SIG-M5 treated with dmso at 0.1 percent for 504 hours (cell line): ENCODE measurements around the gene ACER3.
"Not testable (repeated sequence)": the region's sequence is repeated elsewhere in the genome, so short reads cannot be mapped to it uniquely, and the experiment has no call there.

ENCODE experiments used
- DNase-seq: peaks from one replicate; lab custom pipeline; 2025; ENCODE audit not compliant: unreplicated experiment; lab: John Stamatoyannopoulos, UW

ACER3 gene

DNA sequence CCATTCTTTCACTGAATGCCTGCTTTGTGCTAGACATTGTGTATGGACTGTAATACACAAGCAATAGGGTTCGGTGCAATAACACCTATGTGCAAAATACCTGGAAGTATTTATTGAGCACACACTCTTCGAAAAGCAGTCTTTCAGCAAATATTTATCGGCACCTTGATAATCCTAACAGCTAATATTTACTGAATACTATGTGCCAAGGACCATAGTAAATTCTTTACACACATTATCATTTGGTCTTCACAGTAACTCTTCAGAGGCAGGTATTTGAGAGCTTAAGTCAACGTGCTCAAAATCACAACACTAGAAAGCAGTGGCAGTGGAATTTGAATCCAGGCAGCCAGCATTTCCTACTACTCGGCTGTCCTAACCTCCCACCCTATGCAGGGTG lies 175.7 kb downstream of the ACER3 start:
- no peak for DNase-seq

DNA sequence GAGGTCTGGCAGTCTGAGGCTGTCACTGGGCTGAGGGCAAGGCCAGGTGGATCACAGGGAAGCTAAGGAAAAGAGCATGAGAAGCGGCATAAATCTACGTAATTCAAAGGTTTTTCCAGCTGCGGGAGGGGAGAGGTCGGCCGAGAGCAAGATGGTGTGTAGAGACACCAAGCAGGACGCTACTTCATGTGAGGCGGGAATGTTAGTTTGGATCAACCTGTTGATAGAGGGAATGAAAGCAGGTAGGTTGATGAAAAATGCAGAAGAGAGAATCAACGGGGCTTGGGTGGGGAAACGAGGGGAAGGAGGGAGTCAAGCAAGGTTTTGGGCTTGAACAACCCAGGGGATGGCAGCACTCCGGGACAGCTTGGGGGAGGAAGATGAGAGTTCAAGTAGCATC lies 176.3 kb downstream of the ACER3 start:
- no peak for DNase-seq

DNA sequence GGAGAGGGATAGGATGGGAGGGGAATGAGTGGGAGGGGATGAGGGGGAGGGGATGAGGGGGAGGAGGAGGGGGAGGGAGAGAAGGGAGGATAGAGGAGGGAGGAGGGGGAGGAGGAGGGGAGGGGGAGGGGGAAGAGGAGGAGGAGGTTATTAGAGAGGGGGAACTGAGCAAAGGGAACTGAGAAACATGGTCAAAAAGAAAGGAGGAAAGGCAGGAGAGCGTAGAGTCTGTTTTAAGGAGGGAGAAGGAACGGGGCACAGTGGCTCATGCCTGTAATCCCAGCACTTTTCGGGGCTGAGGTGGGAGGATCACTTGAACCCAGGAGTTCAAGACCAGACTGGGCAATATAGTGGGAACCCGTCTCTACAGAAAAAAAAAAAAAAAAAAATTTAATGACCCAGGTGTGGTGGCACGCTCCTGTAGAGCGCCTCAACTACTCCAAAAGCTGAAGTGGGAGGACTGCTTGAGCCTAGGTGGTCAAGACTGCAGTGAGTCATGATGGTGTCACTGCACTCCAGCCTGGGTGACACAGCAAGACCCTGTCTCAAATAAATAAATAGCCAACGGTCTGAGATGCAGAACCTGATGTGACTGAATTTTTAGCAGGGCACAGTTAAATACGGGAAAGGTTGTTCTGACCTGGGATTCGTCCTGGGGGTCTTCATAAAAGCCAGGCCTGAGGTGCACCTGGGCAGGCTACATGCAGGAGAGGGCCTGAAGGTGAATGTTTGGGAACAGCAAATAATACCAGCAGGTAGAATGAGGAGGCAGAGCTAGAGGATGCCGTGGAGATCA lies 177.5 kb downstream of the ACER3 start:
- DNase-seq: no peak

DNA sequence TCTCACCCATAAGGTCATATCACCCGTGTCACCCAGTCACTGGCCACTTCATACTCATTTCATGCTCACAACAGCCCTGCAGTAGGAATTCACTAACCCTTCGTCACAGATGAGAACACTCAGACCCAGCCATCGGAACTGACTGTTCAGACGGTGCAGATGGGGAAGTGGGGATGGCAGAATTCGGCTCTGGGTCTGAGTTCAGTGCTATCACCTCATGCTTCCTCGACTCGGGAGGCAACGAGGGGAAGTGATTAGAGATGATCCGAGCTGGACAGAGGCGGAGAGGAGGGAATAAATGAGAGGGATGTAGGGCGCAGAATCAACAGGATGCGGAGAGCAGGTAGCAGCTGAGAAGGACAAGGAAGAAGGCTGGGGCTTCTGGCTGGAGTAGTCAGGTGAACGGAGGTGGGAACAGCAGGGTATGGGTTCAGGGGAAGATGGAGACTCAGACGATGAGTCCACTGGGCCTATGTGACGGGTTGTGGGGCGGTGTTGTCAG lies 178.2 kb downstream of the ACER3 start:
- DNase-seq: no peak

DNA sequence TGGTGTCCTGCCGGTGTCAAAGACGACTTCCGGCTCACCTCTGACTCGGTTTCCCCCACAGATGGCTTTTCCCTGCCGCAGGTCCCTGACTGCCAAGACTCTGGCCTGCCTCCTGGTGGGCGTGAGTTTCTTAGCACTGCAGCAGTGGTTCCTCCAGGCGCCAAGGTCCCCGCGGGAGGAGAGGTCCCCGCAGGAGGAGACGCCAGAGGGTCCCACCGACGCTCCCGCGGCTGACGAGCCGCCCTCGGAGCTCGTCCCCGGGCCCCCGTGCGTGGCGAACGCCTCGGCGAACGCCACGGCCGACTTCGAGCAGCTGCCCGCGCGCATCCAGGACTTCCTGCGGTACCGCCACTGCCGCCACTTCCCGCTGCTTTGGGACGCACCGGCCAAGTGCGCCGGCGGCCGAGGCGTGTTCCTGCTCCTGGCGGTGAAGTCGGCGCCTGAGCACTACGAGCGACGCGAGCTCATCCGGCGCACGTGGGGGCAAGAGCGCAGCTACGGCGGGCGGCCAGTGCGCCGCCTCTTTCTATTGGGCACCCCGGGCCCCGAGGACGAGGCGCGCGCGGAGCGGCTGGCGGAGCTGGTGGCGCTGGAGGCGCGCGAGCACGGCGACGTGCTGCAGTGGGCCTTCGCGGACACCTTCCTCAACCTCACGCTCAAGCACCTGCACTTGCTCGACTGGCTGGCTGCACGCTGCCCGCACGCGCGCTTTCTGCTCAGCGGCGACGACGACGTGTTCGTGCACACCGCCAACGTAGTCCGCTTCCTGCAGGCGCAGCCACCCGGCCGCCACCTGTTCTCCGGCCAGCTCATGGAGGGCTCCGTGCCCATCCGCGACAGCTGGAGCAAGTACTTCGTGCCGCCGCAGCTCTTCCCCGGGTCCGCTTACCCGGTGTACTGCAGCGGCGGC lies 179.0 kb downstream of the ACER3 start:
- DNase-seq: no peak

DNA sequence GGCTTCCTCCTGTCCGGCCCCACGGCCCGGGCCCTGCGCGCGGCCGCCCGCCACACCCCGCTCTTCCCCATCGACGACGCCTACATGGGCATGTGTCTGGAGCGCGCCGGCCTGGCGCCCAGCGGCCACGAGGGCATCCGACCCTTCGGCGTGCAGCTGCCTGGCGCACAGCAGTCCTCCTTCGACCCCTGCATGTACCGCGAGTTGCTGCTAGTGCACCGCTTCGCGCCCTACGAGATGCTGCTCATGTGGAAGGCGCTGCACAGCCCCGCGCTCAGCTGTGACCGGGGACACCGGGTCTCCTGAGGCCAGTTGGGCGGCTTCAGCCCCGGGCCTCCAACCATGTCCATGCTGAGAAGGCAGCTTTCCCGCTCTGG lies 179.7 kb downstream of the ACER3 start:
- DNase-seq: no peak

DNA sequence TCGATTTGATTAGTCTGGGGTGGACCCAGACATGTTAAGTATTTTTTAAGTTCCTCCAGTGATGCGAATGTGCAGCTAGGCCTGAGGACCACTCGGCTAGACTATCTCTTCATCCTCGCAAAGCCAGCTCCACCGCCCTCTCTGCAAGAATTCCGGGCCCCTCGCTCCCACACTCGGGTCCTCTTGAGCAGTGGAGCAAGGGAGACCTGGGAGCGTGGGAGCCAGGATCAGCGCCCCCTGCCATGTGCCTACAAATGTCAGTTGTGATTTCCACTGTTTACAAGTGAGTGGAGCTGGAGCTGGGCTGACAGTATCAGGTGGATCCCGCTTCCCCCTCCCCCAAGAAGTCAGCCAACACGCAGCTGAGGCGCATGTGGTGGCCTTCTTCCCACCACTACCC lies 180.2 kb downstream of the ACER3 start:
- DNase-seq: no peak

DNA sequence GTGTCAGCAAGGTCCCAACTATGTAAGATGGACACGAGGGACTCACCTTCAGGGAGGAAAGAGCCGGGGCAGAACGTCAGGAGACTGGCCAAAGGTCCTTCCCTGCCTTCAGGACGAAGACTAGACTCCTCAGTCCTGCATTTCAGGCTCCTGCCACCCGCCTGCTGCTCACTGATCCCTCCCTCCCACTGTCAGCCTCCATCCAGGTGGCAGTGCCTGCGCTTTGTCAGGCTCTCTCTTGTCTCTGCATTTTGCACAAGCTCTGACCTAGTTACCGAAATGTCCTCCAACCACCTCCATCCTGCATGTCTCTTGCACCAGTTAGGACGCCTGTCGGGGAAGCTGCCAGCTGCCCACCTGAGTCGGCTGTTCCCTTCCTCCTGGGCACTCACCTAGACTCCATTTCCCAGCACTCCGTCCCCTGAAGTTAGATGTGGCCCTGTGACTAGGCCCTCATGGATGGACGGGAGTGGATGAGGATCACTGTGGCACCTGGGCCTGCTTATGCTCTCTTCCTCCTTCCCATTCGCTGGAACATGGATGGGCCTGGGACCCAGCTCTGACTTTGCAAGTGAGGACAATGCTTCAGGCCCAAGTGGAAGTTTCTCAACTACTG lies 181.5 kb downstream of the ACER3 start:
- no peak for DNase-seq

DNA sequence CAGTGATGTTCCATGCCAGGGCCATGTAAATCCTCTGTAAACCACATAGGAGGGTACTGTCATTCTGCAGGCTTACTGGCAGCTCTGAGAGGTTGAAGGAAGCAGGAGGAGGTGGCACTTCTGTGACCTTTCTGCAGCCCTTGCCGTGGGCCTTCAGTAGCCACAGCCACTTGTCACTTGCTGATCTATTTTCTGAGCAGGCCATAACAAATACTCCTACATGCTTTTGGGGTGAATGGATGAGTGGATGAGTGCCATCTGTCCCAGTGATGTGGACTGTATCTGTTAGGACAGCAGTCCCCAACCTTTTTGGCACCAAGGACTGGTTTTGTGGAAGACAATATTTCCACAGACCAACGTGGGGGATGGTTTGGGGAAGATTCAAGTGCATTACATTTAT lies 183.6 kb downstream of the ACER3 start:
- DNase-seq: no peak

DNA sequence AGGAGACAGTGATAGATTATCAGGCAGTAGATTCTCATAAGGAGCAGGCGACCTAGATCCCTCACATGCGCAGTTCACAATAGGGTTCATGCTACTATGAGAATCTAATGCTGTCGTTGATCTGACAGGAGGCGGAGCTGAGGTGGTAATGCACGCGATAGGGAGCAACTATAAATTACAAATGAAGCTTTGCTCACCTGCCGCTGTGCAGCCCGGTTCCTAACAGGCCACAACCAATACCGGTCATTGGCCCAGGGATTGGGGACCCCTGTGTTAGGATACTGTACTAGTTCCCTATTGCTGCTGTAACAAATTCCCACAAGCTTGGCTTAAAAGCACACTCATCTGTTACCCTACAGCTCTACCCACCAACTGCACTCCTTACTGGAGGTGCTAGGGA lies 184.2 kb downstream of the ACER3 start:
- no peak for DNase-seq

DNA sequence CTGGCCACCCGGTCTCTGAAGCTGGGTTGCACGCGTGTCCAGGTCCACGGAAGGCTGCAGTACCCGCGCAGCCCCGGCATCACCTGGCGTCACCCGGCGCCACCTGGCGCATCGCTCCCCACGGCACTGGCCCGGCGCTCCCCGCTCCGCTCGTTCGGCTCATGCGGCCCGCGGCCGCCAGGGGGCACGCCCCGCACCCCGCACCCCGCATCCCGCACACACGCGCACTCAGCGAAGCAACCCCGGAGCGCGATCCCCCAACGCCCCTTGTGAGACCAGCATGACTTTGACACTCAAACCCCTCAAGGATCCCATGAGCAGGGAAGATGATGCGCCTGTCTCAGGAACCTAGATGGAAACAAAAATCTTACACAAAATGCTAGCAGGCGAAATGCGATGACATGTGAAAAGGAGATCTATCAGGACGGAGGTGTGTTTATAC lies 185.4 kb downstream of the ACER3 start:
- no peak for DNase-seq

DNA sequence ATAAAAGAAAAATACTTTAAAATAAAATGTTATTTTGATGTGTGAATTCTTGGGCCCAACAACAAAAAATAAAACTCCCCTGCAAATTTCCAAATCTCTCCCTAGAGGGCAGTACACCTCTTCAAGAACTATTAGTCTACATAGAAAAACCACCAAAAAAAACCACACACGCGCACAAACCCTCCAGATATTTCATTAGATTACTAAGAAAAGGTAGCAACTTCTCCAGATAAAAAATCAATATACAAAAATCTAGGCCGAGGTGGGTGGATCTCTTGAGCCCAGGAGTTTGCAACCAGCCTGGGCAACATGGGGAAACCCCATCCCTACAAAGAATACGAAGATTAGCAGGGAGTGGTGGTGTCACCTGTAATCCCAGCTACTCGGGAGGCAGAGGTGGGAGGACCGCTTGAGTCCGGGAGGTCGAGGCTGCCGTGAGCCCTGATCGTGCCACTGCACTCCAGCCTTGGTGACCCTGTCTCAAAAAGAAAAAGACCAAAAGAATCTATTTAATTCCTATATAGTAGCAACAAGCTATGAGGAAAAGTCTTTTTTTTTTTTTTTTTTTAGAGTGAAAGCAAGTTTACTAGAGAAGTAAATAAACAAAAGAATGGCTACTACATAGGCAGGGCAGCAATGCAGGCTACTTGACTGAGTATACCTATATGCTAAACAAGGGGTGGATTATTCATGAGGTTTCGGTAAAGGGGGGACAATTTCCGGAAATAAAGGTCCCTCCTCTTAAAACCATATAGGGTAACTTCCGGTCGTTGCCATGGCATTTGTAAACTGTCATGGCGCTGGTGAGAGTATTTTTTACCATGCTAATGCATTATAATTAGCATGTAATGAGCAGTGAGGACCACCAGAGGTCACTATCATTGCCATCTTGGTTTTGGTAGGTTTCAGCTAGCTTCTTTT lies 186.5 kb downstream of the ACER3 start:
- DNase-seq: peak; percentile 93

DNA sequence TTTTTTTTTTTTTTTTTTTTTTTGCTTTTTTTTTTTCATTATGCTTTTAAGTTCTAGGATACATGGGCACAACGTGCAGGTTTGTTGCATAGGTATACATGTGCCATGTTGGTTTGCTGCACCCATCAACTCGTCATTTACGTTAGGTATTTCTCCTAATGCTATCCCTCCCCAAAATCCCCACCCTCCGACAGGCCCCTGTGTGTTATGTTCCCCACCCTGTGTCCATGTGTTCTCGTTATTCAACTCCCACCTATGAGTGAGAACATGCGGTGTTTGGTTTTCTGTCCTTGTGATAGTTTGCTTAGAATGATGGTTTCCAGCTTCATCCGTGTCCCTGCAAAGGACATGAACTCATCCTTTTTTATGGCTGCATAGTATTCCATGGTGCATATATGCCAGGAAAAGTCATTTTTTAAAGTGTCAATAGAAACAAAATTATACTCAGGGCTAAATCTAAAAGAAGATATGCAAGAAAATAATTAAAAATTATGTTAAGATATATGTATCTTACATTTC lies 187.3 kb downstream of the ACER3 start:
- DNase-seq: not testable (repeated sequence)

DNA sequence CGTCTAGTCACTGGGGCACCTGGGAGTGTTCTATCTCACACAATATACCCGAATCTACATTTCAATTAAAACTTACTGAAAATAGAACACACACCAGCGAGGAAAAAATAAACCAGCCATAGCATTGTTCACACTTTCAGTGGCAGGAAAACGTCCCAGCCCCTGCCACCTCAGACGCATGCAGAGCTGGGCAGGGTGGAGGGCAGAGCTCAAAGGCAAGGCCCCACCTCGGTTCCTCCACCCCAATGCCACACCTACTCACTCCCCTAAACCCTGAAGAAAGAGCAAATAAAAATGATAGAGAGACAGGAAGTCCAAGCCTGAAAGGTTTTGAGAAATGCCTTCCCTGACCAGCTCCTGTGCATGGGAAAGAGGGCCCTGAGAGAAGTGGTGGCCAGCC lies 188.3 kb downstream of the ACER3 start:
- DNase-seq: no peak

DNA sequence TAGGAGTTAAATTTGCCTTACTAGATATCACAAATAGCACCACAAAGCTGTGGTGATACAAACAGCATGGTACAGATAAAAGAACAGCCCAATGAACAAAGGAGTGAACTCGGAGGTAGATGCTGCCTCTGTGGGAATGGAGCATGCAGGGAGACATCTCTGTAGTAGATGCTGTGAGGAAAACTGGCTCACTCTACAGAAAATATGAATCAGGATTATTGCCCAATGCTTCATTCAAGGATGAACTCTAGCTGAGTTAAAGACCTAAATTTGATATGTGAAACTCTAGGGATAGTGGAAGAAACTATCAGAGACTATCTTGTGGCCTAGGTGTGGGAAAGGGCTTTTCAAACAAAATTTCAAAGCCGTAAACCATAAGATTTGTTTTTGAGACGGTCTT lies 190.8 kb downstream of the ACER3 start:
- no peak for DNase-seq

DNA sequence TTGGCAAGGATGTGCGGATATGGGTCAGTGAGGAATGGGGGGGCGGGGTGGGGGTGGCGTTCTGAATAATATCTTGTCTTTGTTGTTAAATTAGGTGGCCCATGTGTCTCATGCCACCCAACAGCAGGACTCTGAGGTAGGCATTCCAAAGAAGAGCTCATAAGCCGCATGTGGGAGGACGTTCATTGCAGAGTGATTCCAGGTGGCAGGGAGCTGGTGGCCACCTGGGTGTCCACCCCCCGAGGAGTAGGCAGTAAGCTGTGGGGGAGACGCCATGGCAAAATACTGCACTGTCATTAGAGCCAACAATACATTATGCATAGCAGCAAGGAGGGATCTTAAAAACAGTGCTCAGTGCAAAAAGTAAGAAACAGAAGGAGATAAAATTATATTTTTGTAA lies 191.8 kb downstream of the ACER3 start:
- no peak for DNase-seq

DNA sequence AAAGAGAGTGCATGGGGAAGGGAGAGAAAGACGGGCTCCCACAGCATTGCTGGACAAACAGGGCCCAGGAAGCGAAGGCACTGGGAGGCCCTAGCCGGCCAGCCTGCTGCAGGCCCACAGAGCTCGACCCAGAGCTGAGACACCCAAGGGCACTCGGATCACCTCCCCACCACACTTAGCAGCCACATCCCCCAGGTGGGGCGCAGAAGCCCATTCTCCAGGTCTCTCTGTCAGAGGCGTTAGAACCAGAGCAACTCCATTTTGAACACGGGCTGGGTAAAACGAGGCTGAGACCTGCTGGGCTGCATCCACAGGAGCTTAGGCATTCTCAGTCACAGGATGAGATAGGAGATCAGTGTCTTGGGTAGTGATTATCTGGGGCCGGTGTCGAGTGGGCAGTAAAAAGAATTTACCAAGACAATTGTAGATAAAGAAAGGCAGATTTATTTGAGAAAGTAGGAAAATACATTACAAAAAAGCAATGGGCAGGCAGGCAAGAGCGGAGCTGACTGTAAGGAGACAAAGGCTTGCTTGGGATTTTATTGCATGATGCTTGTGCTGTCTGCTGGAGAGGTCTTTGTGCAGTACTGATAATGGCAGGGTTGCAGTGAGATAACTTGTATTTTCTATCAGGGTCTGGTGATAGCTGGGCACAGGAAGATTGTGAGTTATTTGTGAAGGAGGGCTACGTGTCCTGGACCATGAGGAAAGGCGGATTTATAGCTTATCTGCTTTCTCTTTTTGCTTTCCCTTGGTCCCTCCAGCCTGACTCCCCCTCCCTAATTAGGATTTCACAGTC lies 192.7 kb downstream of the ACER3 start:
- no peak for DNase-seq

DNA sequence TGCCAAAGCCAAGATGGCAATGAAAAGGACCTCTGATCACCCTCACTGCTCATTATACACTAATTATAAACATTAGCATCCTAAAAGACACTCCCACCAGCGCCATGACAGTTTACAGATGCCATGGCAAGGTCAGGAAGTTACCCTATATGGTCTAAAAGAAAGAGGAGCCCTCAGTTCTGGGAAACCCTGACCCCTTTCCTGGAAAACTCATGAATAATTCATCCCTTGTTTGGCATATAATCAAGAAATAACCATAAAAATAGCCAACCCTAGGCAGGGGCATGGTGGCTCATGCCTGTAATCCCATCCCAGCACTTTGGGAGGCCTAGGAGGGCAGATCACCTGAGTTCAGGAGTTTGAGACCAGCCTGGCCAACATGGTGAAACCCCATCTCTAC lies 193.4 kb downstream of the ACER3 start:
- no peak for DNase-seq

DNA sequence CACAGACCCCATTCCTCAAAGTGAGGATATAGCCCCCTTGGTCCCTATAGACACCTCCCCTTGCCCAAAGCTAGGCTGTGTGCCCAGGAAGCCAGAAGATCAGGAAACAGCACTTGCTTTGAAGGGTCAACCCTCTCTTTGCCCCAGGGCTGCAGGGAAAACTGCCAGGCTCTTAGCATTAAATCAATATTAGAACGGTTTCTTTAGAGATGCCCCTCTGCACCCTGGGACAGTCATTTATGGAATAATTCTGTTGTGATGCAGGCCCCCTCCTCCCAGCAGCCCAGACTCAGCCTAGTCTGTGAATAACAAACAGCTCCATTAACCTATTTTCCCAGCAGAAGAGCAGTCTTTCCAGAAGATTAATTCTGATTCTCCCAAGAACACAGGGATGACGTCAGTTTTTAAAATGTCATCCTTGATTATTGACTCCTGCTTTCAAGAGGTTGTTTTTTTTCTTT lies 194.4 kb downstream of the ACER3 start:
- DNase-seq: no peak
